HepG2 (cell line): ENCODE results near the gene MAFF. TPM values are rescaled to one million over a fixed set of nuclear protein-coding genes. Genes with fewer than 3 reads are reported as not detected.
A peak's percentile ranks its signal among the peaks of the same experiment; 100 is the strongest.

Source experiments
- CCAR2 ChIP-seq: fragments of 200-400 bp; formaldehyde crosslinking; optimal IDR thresholded peaks from 2 replicates; pipeline ENCODE3; 2018; ENCODE audit warnings: low read depth, mild to moderate bottlenecking, low read length, moderate library complexity
- FOXC1 ChIP-seq: sonication (generic); formaldehyde crosslinking; IDR thresholded peaks from 2 replicates; pipeline ENCODE4 v1.8.0; 2022; ENCODE audit warnings: mild to moderate bottlenecking, missing genetic modification reagents, borderline replicate concordance
- FOXO1 ChIP-seq: sonication (generic); formaldehyde crosslinking; IDR thresholded peaks from 2 replicates; pipeline ENCODE4 v1.4.0; 2020; ENCODE audit warnings: missing genetic modification reagents
- GLI4 ChIP-seq: sonication (generic); formaldehyde crosslinking; IDR thresholded peaks from 2 replicates; pipeline ENCODE4 v1.5.1; 2020; ENCODE audit warnings: missing genetic modification reagents, mild to moderate bottlenecking, moderate library complexity, borderline replicate concordance
- HHEX ChIP-seq: IDR thresholded peaks from 2 replicates; pipeline ENCODE4 v1.6.1; 2016; ENCODE audit warnings: control low read depth
- HNRNPL ChIP-seq: fragments of 200-400 bp; formaldehyde crosslinking; IDR thresholded peaks from 2 replicates; pipeline ENCODE4 v1.6.1; 2017; ENCODE audit warnings: mild to moderate bottlenecking, low read depth, low read length
- IRF1 ChIP-seq: sonication (generic); formaldehyde crosslinking; IDR thresholded peaks from 2 replicates; pipeline ENCODE4 v1.4.0; 2020; ENCODE audit warnings: low read depth, mild to moderate bottlenecking, missing genetic modification reagents
- LBX2 ChIP-seq: sonication (generic); formaldehyde crosslinking; IDR thresholded peaks from 2 replicates; pipeline ENCODE4 v1.5.0; 2020; ENCODE audit warnings: missing genetic modification reagents, mild to moderate bottlenecking, borderline replicate concordance
- MED1 ChIP-seq: sonication (generic); formaldehyde crosslinking; IDR thresholded peaks from 2 replicates; pipeline ENCODE4 v1.4.0; 2020; ENCODE audit warnings: missing genetic modification reagents
- MTF1 ChIP-seq: sonication (generic); formaldehyde crosslinking; IDR thresholded peaks from 2 replicates; pipeline ENCODE4 v1.5.0; 2020; ENCODE audit warnings: missing genetic modification reagents
- NONO ChIP-seq, 2 experiments: fragments of 450-650 bp in 1 of 2; sonication (generic) in 1 of 2; formaldehyde crosslinking in 1 of 2; IDR thresholded peaks in 1 of 2; conservative IDR thresholded peaks in 1 of 2; 2 replicates each; pipeline versions ENCODE4 v1.6.1 to v1.8.0; 2017 to 2022; ENCODE audit warnings: mild to moderate bottlenecking in 1 of 2, missing genetic modification reagents in 1 of 2, moderate library complexity in 1 of 2
- PHF20 ChIP-seq: sonication (generic); formaldehyde crosslinking; IDR thresholded peaks from 2 replicates; pipeline ENCODE4 v1.5.0; 2020; ENCODE audit warnings: mild to moderate bottlenecking, missing genetic modification reagents
- SKIL ChIP-seq: sonication (generic); formaldehyde crosslinking; IDR thresholded peaks from 2 replicates; pipeline ENCODE4 v1.8.0; 2022; ENCODE audit warnings: missing genetic modification reagents, mild to moderate bottlenecking, moderate library complexity, borderline replicate concordance
- SOX6 ChIP-seq, 2 experiments: fragments of 450-650 bp in 1 of 2; sonication (generic) in 1 of 2; formaldehyde crosslinking in 1 of 2; IDR thresholded peaks; 2 replicates each; pipeline versions ENCODE4 v1.4.0 to v1.6.1; 2017 to 2020; ENCODE audit warnings: antibody characterized with exemption in 1 of 2, mild to moderate bottlenecking in 1 of 2, missing genetic modification reagents in 1 of 2
- ZBTB21 ChIP-seq: sonication (generic); formaldehyde crosslinking; IDR thresholded peaks from 2 replicates; pipeline ENCODE4 v1.4.0; 2020; ENCODE audit warnings: missing genetic modification reagents
- ZNF441 ChIP-seq: sonication (generic); formaldehyde crosslinking; IDR thresholded peaks from 2 replicates; pipeline ENCODE4 v1.7.0; 2021; ENCODE audit warnings: missing genetic modification reagents, borderline replicate concordance
- ZNF546 ChIP-seq: sonication (generic); formaldehyde crosslinking; conservative IDR thresholded peaks from 2 replicates; pipeline ENCODE4 v1.8.1; 2023; ENCODE audit warnings: mild to moderate bottlenecking, missing genetic modification reagents
- ZNF607 ChIP-seq: sonication (generic); formaldehyde crosslinking; IDR thresholded peaks from 2 replicates; pipeline ENCODE4 v1.5.1; 2020; ENCODE audit warnings: missing genetic modification reagents, mild to moderate bottlenecking, borderline replicate concordance
- ZNF639 ChIP-seq: conservative IDR thresholded peaks from 2 replicates; pipeline ENCODE4 v1.6.1; 2018; ENCODE audit warnings: missing genetic modification reagents
- ZNF784 ChIP-seq: sonication (generic); formaldehyde crosslinking; IDR thresholded peaks from 2 replicates; pipeline ENCODE4 v1.5.1; 2020; ENCODE audit warnings: missing genetic modification reagents, mild to moderate bottlenecking, borderline replicate concordance
- ZNF878 ChIP-seq: sonication (generic); formaldehyde crosslinking; IDR thresholded peaks from 2 replicates; pipeline ENCODE4 v1.8.1; 2023; ENCODE audit warnings: mild to moderate bottlenecking, missing genetic modification reagents, moderate library complexity
- polyA plus RNA-seq, 8 experiments: library from polyadenylated mRNA; depleted of rRNA in 3 of 8; stranded (reverse) in 7 of 8; unstranded in 1 of 8; fragments of >200 nt; fragmentation: Illumina TruSeq in 4 of 8; extraction: Trizol in 4 of 8; gene quantifications; 2 replicates each; pipeline versions ENCODE4 v1.2.1 to v1.2.3, GENCODE V29; 2011 to 2016; ENCODE audit warnings: low read depth in 4 of 8, missing spikeins in 1 of 8, mixed read lengths in 1 of 8; ENCODE audit not compliant: insufficient read depth in 1 of 8
- total RNA-seq, 5 experiments: library from RNA; depleted of rRNA; stranded (reverse); fragments of >200 nt; fragmentation: Illumina TruSeq; extraction: Trizol; gene quantifications; 2 replicates each; pipeline ENCODE4 v1.2.3, GENCODE V29; 2016; ENCODE audit warnings: low read depth in 1 of 5
- TF ChIP-seq, protein P1 (sequence below), 2 experiments: fragments of 450-650 bp in 1 of 2; sonication (generic) in 1 of 2; formaldehyde crosslinking; IDR thresholded peaks; 2 replicates each; pipeline versions ENCODE4 v1.5.0 to v1.8.0; 2020 to 2022; ENCODE audit warnings: mild to moderate bottlenecking in 1 of 2, missing genetic modification reagents in 1 of 2

Gene MAFF
- total and polyA plus RNA-seq, 2 of the 13 experiments (the other 11 are each of a cell fraction or from before 2014, with no cell fraction given) = 5.4 to 14.3 TPM

GRCh38 chr22:38260761-38261681, 59.2 kb downstream of the MAFF start (continued):
- TF ChIP-seq ZNF639 (CRISPR knock-in tag) (no peak), GLI4 (CRISPR knock-in tag) (no peak), FOXO1 (CRISPR knock-in tag) (no peak; the same call in 1 of the 2 replicates), FOXC1 (CRISPR knock-in tag) (no peak), SKIL (no peak), ZNF546 (CRISPR knock-in tag) (no peak), IRF1 (CRISPR knock-in tag) (no peak), MTF1 (CRISPR knock-in tag) (no peak), ZBTB21 (no peak), MED1 (CRISPR knock-in tag) (peak; percentile 65), CCAR2 (no peak), ZNF607 (CRISPR knock-in tag) (no peak; the same call in 1 of the 2 replicates), ZNF784 (no peak; the same call in 1 of the 2 replicates), PHF20 (CRISPR knock-in tag) (no peak), HNRNPL (no peak), ZNF878 (CRISPR knock-in tag) (no peak), LBX2 (CRISPR knock-in tag) (no peak), NONO (IDR thresholded peaks at IDR 0.05) (no peak), NONO (CRISPR knock-in tag; conservative IDR thresholded peaks at IDR 0.05) (no peak), SOX6 (IDR thresholded peaks at IDR 0.05) (no peak), SOX6 (CRISPR knock-in tag; IDR thresholded peaks at IDR 0.05) (0 out of 2 replicates have a peak, but pooled peaks have one; percentile 8), HHEX (CRISPR knock-in tag) (no peak), ZNF441 (CRISPR knock-in tag) (no peak)
- TF ChIP-seq, protein P1, sequence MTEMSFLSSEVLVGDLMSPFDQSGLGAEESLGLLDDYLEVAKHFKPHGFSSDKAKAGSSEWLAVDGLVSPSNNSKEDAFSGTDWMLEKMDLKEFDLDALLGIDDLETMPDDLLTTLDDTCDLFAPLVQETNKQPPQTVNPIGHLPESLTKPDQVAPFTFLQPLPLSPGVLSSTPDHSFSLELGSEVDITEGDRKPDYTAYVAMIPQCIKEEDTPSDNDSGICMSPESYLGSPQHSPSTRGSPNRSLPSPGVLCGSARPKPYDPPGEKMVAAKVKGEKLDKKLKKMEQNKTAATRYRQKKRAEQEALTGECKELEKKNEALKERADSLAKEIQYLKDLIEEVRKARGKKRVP (CRISPR knock-in tag; IDR thresholded peaks at IDR 0.05) = no peak
